Kidney (tissue), 14 donors: ENCODE data around the gene MRPL44. TPM values are rescaled to one million over a fixed set of nuclear protein-coding genes. Genes with fewer than 3 reads are reported as not detected.
"Not testable (repeated sequence)": the region's sequence is repeated elsewhere in the genome, so short reads cannot be mapped to it uniquely, and the experiment has no call there.

Experiments
- DNase-seq, 5 donors: peaks; one replicate each; pipeline ENCODE4 v3.0.0-alpha.2; 2013 to 2020
- FAIRE-seq: peaks from 2 replicates; lab custom pipeline; 2012; peaks lifted over from hg19 to GRCh38; lab: Jason Lieb, UNC
- H3K27ac ChIP-seq, 2 donors: one replicate each; pipeline ENCODE4 v1.7.0; 2013; ENCODE audit warnings: low read depth in 2 of 2, low read length in 2 of 2, inconsistent platforms in 1 of 2
- H3K27me3 ChIP-seq: one replicate; pipeline ENCODE4 v1.7.1; 2013; ENCODE audit warnings: low read length, inconsistent platforms; ENCODE audit not compliant: control insufficient read depth, insufficient read depth
- H3K36me3 ChIP-seq, 3 donors: one replicate each; pipeline versions ENCODE4 v1.7.0 to v1.7.1; 2013; ENCODE audit warnings: low read length in 3 of 3, control low read depth in 1 of 3, inconsistent platforms in 1 of 3; ENCODE audit not compliant: insufficient read depth in 3 of 3, control insufficient read depth in 2 of 3
- H3K4me1 ChIP-seq, 3 donors: one replicate each; pipeline versions ENCODE4 v1.7.0 to v1.7.1; 2013; ENCODE audit warnings: low read length in 3 of 3, inconsistent platforms in 1 of 3, low read depth in 1 of 3; ENCODE audit not compliant: control insufficient read depth in 2 of 3, insufficient read depth in 2 of 3
- H3K4me3 ChIP-seq, 3 donors: one replicate each; pipeline versions ENCODE4 v1.7.0 to v1.8.1; 2013; ENCODE audit warnings: low read length in 3 of 3, control low read depth in 1 of 3, inconsistent platforms in 1 of 3
- H3K9ac ChIP-seq, 3 donors: one replicate each; pipeline versions ENCODE4 v1.7.0 to v1.7.1; 2013; ENCODE audit warnings: low read length in 3 of 3, control low read depth in 1 of 3, inconsistent platforms in 1 of 3
- H3K9me3 ChIP-seq, 3 donors: one replicate each; pipeline versions ENCODE4 v1.7.0 to v1.7.1; 2013; ENCODE audit warnings: low read length in 3 of 3, control low read depth in 1 of 3, inconsistent platforms in 1 of 3; ENCODE audit not compliant: control insufficient read depth in 2 of 3, insufficient read depth in 1 of 3
- intact Hi-C: fragments of 100-400 bp; cut with DNase I; formaldehyde crosslinking; loops from one replicate; pipeline ENCODE4 v1.11.1; 2022
- polyA plus RNA-seq: library from polyadenylated mRNA; stranded (reverse); fragments of 350-450 nt; fragmentation: Illumina TruSeq; extraction: RNeasy Lipid Tissue Mini Kit (QIAGEN cat#74804); gene quantifications from one replicate; pipeline ENCODE4 v1.2.3, GENCODE V29; 2014; ENCODE audit warnings: low read depth, low replicate concordance; ENCODE audit not compliant: insufficient read depth
- total RNA-seq: library from RNA; stranded (reverse); fragmentation: NEBNext Ultra II Directional; extraction: Animal tissue kit (Norgen Biotek cat#: 25700); gene quantifications from one replicate; pipeline ENCODE4 v1.2.1, GENCODE V29; 2021
- TF ChIP-seq, protein P1 (sequence below): IDR thresholded peaks from 3 replicates; pipeline ENCODE4 v1.5.1; 2012; ENCODE audit warnings: mild to moderate bottlenecking, moderate library complexity, borderline replicate concordance; ENCODE audit not compliant: insufficient read depth; ENCODE audit errors: extremely low read depth
- donor health status: control.
- donor health status: control.
- donor health status: control.
- donor health status: control.
- donor health status: control.
- donor health status: DM: yes; HTN: yes; CAD: no.
- donor health status: Normal renal cell carcinoma (clear cell type).

The MRPL44 gene
- total and polyA plus RNA-seq, 2 donors from 2014 or later = 24.2 to 52.7 TPM

DNA sequence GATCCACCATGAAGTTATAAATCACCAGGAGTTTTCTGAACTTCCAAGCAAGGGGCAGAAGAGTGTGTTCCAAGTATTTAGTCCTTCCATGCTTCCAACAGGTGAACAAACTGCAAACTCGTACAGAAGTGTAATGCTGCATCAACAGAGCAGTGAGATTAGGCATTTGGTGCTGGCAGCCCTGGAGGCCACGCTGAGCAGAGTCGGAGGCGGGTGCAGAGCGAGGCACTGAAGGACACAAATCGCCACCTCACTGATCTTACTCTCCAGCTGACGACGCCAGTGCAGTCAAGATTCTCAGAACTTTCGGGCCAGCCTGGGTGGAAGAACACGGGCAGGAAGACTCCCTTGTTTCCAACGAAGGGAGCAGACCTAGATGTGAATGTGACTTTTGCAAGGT lies 42.6 kb downstream of the MRPL44 start:
- TF ChIP-seq, protein P1, sequence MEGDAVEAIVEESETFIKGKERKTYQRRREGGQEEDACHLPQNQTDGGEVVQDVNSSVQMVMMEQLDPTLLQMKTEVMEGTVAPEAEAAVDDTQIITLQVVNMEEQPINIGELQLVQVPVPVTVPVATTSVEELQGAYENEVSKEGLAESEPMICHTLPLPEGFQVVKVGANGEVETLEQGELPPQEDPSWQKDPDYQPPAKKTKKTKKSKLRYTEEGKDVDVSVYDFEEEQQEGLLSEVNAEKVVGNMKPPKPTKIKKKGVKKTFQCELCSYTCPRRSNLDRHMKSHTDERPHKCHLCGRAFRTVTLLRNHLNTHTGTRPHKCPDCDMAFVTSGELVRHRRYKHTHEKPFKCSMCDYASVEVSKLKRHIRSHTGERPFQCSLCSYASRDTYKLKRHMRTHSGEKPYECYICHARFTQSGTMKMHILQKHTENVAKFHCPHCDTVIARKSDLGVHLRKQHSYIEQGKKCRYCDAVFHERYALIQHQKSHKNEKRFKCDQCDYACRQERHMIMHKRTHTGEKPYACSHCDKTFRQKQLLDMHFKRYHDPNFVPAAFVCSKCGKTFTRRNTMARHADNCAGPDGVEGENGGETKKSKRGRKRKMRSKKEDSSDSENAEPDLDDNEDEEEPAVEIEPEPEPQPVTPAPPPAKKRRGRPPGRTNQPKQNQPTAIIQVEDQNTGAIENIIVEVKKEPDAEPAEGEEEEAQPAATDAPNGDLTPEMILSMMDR = no peak
- peaks cover 0 to 3% (median 3%) of the 10 kb centered on the region in 3 donors for H3K36me3 ChIP-seq
- FAIRE-seq = no peak

DNA sequence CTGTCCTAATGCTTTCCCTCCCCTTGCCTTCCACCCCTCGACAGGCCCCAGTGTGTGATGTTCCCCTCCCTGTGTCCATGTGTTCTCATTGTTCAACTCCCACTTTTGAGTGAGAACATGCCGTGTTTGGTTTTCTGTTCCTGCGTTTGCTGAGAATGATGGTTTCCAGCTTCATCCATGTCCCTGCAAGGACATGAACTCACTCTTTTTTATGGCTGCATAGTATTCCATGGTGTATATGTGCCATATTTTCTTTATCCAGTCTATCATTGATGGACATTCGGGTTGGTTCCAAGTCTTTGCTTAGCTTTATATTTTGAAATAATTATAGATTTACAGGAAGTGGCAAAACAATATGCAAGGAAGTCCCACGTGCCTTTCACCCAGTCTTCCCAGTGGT lies 43.4 kb downstream of the MRPL44 start:
- H3K36me3 ChIP-seq, DNase-seq, H3K9me3 ChIP-seq, FAIRE-seq, intact Hi-C loops, H3K4me3 ChIP-seq, H3K27me3 ChIP-seq, H3K9ac ChIP-seq, H3K4me1 ChIP-seq, H3K27ac ChIP-seq: not testable (repeated sequence)

More for the DNA sequence above, 42.6 kb downstream of the MRPL44 start:
- peaks cover 0 to 5% (median 2%) of the 10 kb centered on the region in 3 donors for H3K4me1 ChIP-seq
- no peaks in the 10 kb centered on the region for H3K27me3 ChIP-seq
- H3K4me3 ChIP-seq = no peak overlapping the region
- no peaks in the 10 kb centered on the region for H3K9me3 ChIP-seq
- H3K9ac ChIP-seq = no peak overlapping the region
- DNase-seq = no peak
- no peak overlapping the region for H3K27ac ChIP-seq
- intact Hi-C loops = no loop called here

DNA sequence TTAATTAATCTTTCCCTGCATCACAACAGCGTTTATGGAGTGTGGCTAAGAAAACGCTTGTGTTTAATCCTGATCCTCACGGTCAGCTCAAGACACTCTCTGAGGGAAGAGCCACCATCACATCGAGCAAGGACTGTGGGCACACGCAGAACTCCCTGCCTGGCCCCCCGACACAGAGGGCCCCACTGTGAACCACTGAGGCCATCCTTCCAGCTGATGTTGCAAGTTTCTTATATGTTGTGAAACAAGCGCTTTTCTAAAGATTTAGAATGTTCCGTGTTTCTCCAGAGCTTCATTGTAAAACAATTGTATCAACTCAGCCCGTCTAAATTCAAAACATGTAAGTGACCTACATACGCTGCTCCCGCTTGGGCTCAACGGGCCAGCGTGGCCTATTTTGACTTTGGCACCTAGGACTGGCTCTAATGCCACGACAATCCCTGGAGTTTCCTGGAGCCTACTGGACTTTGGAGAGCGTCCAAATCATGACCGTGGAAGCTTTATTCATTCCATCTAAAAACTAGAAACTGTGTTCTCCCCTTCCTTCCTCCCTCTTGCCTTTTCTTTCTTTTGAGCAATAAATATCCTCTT lies 46.9 kb downstream of the MRPL44 start:
- no peak overlapping the region for H3K9ac ChIP-seq
- DNase-seq = no peak
- no peak overlapping the region for H3K4me3 ChIP-seq
- no peak for FAIRE-seq
- H3K27me3 ChIP-seq = no peaks in the 10 kb centered on the region
- H3K27ac ChIP-seq = no peak overlapping the region
- intact Hi-C loops = no loop called here
- H3K36me3 ChIP-seq = peaks cover 0 to 3% (median 3%) of the 10 kb centered on the region in 3 donors
- H3K4me1 ChIP-seq = no peaks in the 10 kb centered on the region
- H3K9me3 ChIP-seq = no peaks in the 10 kb centered on the region
- TF ChIP-seq, protein P1 = no peak

DNA sequence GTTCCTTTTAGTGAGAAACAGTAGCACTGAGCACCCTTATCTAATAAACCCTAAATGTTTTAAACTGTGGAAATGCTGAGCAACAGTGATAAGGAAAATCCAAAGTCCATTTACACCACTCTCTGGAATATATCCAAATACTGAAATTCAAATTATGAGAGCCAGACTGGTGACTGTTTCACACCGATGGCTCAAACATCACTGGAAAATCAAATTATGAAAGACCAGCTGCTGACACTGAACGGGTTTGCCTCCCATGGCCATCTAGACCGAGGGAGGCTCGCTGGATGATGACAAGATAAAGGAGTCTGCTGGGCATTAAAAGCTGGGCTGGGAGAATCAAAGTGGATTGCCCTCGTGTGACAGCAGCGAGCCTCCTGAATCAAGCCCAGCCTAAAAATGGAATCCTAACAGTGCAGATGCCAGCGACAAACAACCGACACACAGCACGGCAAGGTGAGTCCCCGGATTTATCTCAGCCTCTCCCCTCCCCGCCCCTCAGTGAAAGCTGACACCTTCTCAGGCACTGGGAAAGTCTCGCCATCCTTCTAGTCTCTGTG lies 51.5 kb downstream of the MRPL44 start:
- TF ChIP-seq, protein P1 = no peak
- no peaks in the 10 kb centered on the region for H3K27me3 ChIP-seq
- FAIRE-seq (no peak), DNase-seq (no peak)
- H3K27ac ChIP-seq = no peak overlapping the region
- H3K4me3 ChIP-seq = no peak overlapping the region
- H3K36me3 ChIP-seq = no peaks in the 10 kb centered on the region
- H3K9ac ChIP-seq = no peak overlapping the region
- intact Hi-C loops = no loop called here
- H3K9me3 ChIP-seq = no peaks in the 10 kb centered on the region
- no peaks in the 10 kb centered on the region for H3K4me1 ChIP-seq
